BE2C (cell line): ENCODE measurements around the gene ARL9.

Experiments
- DNase-seq: peaks from one replicate; pipeline ENCODE4 v3.0.0-alpha.2; 2020
- H3K27me3 ChIP-seq: fragments of 250-450 bp; sonication (Bioruptor Pico); 2 replicates; pipeline ENCODE4 v1.5.1; 2020; ENCODE audit warnings: mild to moderate bottlenecking
- H3K36me3 ChIP-seq: fragments of 250-450 bp; sonication (Bioruptor Pico); 2 replicates; pipeline ENCODE4 v1.5.1; 2020; ENCODE audit warnings: mild to moderate bottlenecking
- H3K4me1 ChIP-seq: fragments of 250-450 bp; sonication (Bioruptor Pico); 2 replicates; pipeline ENCODE4 v1.5.1; 2020
- H3K4me3 ChIP-seq: 2 replicates; pipeline ENCODE4 v1.5.1; 2011; ENCODE audit warnings: low read depth, low read length
- H3K9me3 ChIP-seq: fragments of 250-450 bp; sonication (Bioruptor Pico); 2 replicates; pipeline ENCODE4 v1.5.1; 2020
- TF ChIP-seq, protein P1 (sequence below): IDR thresholded peaks from 2 replicates; pipeline ENCODE4 v1.5.1; 2012; ENCODE audit warnings: mild to moderate bottlenecking, low read depth, low read length

The ARL9 gene

DNA sequence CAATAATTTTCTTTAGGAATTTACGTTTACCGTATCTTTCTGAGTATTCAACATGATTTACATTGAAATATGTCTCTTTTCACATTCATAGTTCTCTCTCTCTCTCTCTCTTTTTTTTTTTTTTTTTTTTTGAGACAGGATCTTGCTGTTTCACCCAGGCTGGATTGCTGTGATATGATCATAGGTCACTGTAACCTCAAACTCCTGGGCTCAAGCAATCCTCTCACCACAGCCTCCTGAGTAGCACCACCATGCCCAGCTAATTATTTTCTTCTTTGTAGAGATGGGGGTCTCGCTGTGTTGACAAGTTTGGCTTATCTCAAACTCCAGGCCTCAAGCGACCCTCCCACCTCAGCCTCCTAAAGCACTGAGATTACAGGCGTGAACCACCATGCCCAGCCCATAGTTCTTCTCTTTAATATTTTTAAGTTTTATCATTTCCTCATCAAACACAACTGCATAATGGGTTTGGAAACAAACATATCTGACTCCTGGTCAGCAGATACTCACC, 28.3 kb upstream of the ARL9 start:
- Histone ChIP-seq H3K9me3 (no peaks in the 10 kb centered on the region), H3K36me3 (peaks cover 66% of the 10 kb centered on the region), H3K4me1 (no peaks in the 10 kb centered on the region), H3K4me3 (no peak overlapping the region), H3K27me3 (no peaks in the 10 kb centered on the region)
- no peak for DNase-seq
- TF ChIP-seq, protein P1, sequence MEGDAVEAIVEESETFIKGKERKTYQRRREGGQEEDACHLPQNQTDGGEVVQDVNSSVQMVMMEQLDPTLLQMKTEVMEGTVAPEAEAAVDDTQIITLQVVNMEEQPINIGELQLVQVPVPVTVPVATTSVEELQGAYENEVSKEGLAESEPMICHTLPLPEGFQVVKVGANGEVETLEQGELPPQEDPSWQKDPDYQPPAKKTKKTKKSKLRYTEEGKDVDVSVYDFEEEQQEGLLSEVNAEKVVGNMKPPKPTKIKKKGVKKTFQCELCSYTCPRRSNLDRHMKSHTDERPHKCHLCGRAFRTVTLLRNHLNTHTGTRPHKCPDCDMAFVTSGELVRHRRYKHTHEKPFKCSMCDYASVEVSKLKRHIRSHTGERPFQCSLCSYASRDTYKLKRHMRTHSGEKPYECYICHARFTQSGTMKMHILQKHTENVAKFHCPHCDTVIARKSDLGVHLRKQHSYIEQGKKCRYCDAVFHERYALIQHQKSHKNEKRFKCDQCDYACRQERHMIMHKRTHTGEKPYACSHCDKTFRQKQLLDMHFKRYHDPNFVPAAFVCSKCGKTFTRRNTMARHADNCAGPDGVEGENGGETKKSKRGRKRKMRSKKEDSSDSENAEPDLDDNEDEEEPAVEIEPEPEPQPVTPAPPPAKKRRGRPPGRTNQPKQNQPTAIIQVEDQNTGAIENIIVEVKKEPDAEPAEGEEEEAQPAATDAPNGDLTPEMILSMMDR, result no peak

DNA sequence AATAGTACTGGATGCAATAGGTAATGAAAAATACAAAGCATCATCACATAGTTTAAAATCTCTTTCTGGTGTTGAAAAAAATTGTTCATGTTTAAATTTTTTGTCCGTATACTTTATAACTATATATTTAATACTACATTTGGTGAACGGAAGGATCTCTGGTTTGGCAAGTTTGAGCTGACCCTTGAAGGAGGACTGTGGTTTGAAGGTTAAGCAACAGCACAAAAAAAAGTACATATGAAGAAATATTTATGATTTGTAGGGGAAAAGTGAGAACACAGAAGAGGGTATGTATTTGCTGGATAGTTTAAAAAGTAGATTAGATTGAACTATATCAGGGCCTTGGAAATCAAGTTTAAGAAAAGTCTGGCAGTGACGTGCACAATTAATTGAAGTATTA, 24.9 kb upstream of the ARL9 start:
- H3K27me3 ChIP-seq, result no peaks in the 10 kb centered on the region
- H3K4me1 ChIP-seq, result no peaks in the 10 kb centered on the region
- no peaks in the 10 kb centered on the region for H3K9me3 ChIP-seq
- TF ChIP-seq, protein P1, result no peak
- peaks cover 64% of the 10 kb centered on the region for H3K36me3 ChIP-seq
- no peak for DNase-seq
- H3K4me3 ChIP-seq, result no peak overlapping the region

DNA sequence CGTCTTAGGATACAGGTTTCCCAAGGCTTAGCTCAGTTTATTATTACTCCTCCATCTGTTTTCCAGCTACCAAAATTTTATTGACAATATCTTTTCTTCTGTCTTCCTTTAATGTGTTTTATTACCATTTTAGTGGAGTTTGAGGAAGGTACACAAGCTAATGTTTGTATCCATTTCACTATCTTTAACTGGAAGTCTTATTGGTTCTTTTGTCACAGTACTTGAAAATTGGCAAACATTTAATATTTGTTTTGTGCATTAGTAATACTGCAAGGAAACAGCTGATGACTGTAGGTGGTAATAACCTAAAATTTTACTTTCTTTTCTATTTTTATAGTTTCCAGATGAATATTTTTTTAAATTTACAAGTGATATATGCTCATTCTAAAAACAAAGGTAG, 9.3 kb upstream of the ARL9 start:
- TF ChIP-seq, protein P1, result no peak
- H3K36me3 ChIP-seq, result peaks cover 67% of the 10 kb centered on the region

DNA sequence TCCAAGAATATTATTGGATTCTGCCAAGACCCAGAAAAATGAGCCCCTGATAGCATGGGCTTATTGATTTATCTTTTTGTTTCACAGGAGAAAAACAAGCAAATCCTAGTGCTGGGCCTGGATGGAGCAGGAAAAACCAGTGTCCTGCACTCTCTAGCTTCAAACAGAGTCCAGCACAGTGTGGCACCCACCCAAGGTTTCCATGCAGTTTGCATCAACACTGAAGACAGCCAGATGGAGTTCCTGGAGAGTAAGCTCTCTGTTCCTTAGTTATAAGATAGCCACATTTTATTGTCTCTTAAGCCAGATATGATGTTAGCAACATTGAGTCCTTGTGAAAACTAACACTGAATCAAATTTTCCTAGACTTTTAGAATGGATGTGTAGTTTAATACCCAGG, 5.5 kb downstream of the ARL9 start:
- Histone ChIP-seq H3K4me1 (no peaks in the 10 kb centered on the region), H3K36me3 (no peaks in the 10 kb centered on the region), H3K27me3 (no peaks in the 10 kb centered on the region), H3K4me3 (no peak overlapping the region), H3K9me3 (no peaks in the 10 kb centered on the region)
- TF ChIP-seq, protein P1, result no peak
- DNase-seq, result no peak

More for the DNA sequence above, 9.3 kb upstream of the ARL9 start:
- Histone ChIP-seq H3K27me3 (no peaks in the 10 kb centered on the region), H3K4me1 (no peaks in the 10 kb centered on the region), H3K9me3 (no peaks in the 10 kb centered on the region), H3K4me3 (no peak overlapping the region)
- DNase-seq, result no peak

DNA sequence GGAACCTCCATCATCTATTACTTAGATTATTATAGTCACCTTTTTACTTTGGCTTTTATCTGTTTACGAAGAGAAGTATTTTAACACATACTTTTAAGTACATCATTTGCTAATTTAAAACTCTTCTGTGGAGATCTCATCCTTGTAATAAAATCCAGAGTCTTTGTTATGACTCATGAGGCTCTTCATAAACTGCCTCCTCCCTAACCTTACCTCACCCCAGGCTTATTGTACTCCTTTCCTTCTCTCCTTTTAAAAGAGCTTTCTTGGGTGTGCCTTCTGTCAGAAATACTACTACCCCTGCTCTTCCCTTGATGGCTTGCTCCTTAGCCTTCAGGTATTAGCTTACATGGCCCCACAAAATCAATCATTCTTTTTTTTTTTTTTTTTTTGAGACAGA, 6.6 kb downstream of the ARL9 start:
- H3K4me1 ChIP-seq, result no peaks in the 10 kb centered on the region
- TF ChIP-seq, protein P1, result no peak
- no peaks in the 10 kb centered on the region for H3K36me3 ChIP-seq
- no peaks in the 10 kb centered on the region for H3K9me3 ChIP-seq
- no peak overlapping the region for H3K4me3 ChIP-seq
- H3K27me3 ChIP-seq, result no peaks in the 10 kb centered on the region
- DNase-seq, result no peak

DNA sequence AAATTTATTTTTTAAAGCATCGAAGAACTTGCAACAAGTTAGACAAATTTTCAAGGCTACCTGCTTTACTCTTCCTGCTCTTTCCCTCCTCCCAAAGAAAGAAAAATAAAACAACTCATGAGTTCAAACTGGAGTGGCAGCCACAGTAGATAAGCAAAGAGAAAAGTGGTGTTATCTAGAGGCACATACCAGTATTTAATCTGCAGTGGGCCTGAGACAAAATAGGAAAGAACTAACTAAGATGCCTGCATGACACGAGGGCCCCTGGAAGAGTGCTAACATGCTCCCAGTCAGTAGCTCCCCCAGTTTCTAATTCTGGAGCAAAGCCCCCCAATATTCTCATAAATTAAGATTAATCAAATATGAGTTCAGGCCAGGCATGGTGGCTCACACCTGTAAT, 7.9 kb downstream of the ARL9 start:
- no peak for DNase-seq
- H3K27me3 ChIP-seq, result no peaks in the 10 kb centered on the region
- no peaks in the 10 kb centered on the region for H3K36me3 ChIP-seq
- no peaks in the 10 kb centered on the region for H3K9me3 ChIP-seq
- H3K4me1 ChIP-seq, result no peaks in the 10 kb centered on the region
- TF ChIP-seq, protein P1, result no peak
- no peak overlapping the region for H3K4me3 ChIP-seq
